ENCODE results near the gene KCNK6. TPM values are rescaled to one million over a fixed set of nuclear protein-coding genes. Genes with fewer than 3 reads are reported as not detected.

KCNK6 gene
- total RNA-seq, 2 donors from 2014 or later: 13.7 to 19.4 TPM

GRCh38 chr19:38308006-38308766, 11.5 kb upstream of the KCNK6 start:
- ATAC-seq (replicated peaks): no peak
- no peak overlapping the region for H3K4me3 Mint-ChIP-seq
- H3K27ac Mint-ChIP-seq: no peak overlapping the region
- peaks cover 33% of the 10 kb centered on the region for H3K36me3 Mint-ChIP-seq (ENCODE audit: low read depth)
- peaks cover 15% of the 10 kb centered on the region for H3K4me1 Mint-ChIP-seq
- H3K9me3 Mint-ChIP-seq: no peaks in the 10 kb centered on the region
- H3K27me3 Mint-ChIP-seq: no peaks in the 10 kb centered on the region

DNA sequence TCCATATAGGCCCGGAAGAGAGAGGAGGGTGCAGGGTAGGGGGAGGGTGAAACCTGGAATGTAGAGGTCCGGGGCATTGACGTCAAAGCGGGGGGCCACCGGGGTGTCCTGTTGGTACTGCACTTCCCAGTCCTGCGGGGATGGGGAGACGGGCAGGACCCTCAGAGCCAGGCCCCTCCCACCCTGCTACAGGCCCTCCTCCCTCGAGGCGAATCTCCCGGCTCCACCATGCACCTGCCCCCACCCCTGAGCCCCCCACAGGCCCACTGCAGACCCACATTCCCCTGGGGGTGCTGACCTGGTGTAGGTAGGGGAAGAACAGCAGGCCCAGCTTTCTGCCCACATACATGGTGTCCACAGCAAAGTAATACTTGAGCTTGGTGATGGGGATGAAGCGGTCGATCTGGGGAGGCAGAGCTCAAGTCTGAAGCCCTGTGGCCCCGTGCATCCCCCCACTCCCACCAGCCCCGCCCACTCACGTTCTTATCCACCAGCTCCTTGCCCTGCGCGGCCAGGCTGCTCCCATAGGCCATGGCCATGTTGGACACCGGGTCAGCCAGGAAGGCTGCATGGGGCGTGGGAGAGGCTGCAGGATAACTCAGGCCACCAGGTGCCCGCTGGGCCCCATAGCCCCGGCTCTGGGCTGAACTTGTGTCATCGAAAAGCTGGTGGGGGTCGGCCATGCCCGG, 10.6 kb upstream of the KCNK6 start:
- Mint-ChIP-seq H3K4me1 (peaks cover 15% of the 10 kb centered on the region), H3K27me3 (no peaks in the 10 kb centered on the region), H3K9me3 (no peaks in the 10 kb centered on the region), H3K36me3 (ENCODE audit: low read depth) (peaks cover 33% of the 10 kb centered on the region), H3K27ac (no peak overlapping the region), H3K4me3 (no peak overlapping the region)
- ATAC-seq (replicated peaks): no peak

- Mint-ChIP-seq H3K4me3 (no peak overlapping the region), H3K9me3 (no peaks in the 10 kb centered on the region), H3K27ac (no peak overlapping the region), H3K27me3 (no peaks in the 10 kb centered on the region), H3K4me1 (peaks cover 15% of the 10 kb centered on the region), H3K36me3 (ENCODE audit: low read depth) (peaks cover 33% of the 10 kb centered on the region)
- no peak for ATAC-seq (replicated peaks)
Measured at GRCh38 chr19:38309615-38310278, 9.9 kb upstream of the KCNK6 start.

DNA sequence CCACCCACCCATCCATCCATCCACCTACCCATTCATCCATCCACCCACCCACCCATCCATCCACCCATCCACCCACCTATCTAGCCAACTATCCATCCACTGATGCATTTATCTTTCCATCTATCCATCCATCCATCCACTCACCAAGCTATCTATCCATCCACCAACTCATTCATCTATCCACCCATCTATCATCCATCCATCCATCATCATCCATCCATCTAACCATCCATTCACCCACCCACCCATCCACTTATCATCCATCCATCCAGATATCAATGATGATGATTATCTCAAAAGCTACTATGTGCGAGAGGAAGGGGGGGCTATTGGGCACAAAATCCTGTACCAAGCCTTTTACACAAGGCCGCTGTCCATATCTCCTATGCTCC, 9.4 kb upstream of the KCNK6 start:
- Mint-ChIP-seq H3K36me3 (ENCODE audit: low read depth) (peaks cover 33% of the 10 kb centered on the region), H3K27ac (no peak overlapping the region), H3K27me3 (no peaks in the 10 kb centered on the region), H3K4me3 (no peak overlapping the region), H3K4me1 (peaks cover 15% of the 10 kb centered on the region), H3K9me3 (no peaks in the 10 kb centered on the region)
- no peak for ATAC-seq (replicated peaks)

GRCh38 chr19:38310986-38311385, 8.7 kb upstream of the KCNK6 start:
- no peak for ATAC-seq (replicated peaks)
- Mint-ChIP-seq H3K36me3 (ENCODE audit: low read depth) (peaks cover 33% of the 10 kb centered on the region), H3K4me1 (peaks cover 15% of the 10 kb centered on the region), H3K4me3 (no peak overlapping the region), H3K27ac (no peak overlapping the region), H3K9me3 (no peaks in the 10 kb centered on the region), H3K27me3 (no peaks in the 10 kb centered on the region)

DNA sequence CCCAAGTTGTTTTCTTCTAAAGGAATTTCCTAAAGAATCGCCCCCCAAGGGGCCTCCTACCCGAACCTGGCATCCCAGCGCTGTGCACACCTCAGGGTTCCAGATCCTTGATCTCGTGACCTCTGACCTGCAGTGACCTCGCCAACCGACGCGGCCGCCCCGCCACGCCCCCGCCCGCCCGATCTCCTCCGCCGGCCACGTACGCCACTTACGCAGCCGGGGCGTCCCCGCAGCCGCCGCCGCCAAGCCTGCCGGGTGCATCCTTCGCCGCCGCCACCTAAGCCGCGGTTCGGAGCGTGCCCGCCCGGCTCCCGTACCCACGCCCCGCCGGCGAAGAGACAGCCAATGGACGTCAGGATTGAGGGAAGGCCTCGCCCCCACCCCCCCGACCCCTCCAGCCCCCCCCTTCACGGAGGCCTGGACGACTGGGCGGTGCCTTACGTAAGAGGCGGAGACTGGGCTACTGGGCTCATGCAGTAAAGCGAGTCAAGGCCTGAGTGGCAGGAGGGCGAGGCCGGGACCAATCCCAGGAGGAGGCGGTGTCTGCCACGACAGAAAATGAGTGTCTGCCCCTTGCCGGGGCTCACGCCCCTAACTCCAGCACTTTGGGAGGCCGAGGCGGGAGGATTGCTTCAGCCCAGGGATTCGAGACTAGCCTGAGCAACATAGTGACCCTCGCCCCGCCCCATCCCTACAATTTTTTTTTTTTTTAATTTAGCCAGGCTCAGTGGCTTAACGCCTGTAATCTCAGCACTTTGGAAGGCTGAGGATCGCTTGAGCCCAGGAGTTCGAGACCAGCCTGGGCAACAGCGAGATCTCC, 3.8 kb upstream of the KCNK6 start, which contains the start of gene YIF1B:
TSS of gene YIF1B (minus strand) at position 291 of the 820 bp plus-strand sequence. CDS start at position 261, 30 bp downstream.
- no peaks in the 10 kb centered on the region for H3K27me3 Mint-ChIP-seq
- H3K27ac Mint-ChIP-seq: peak within 1 kb of the TSS; percentile 86
- peak; percentile 94 for ATAC-seq (replicated peaks)
- H3K9me3 Mint-ChIP-seq: no peaks in the 10 kb centered on the region
- H3K4me3 Mint-ChIP-seq: peak within 1 kb of the TSS; percentile 89
- H3K4me1 Mint-ChIP-seq: peaks cover 12% of the 10 kb centered on the region
- H3K36me3 Mint-ChIP-seq (ENCODE audit: low read depth): peaks cover 3% of the 10 kb centered on the region

GRCh38 chr19:38316477-38317067, 3.1 kb upstream of the KCNK6 start:
- peak overlapping the region; percentile 86 for H3K27ac Mint-ChIP-seq
- H3K4me1 Mint-ChIP-seq: peaks cover 19% of the 10 kb centered on the region
- peak overlapping the region; percentile 89 for H3K4me3 Mint-ChIP-seq
- H3K9me3 Mint-ChIP-seq: no peaks in the 10 kb centered on the region
- H3K36me3 Mint-ChIP-seq (ENCODE audit: low read depth): peaks cover 7% of the 10 kb centered on the region
- no peaks in the 10 kb centered on the region for H3K27me3 Mint-ChIP-seq
- no peak for ATAC-seq (replicated peaks)

DNA sequence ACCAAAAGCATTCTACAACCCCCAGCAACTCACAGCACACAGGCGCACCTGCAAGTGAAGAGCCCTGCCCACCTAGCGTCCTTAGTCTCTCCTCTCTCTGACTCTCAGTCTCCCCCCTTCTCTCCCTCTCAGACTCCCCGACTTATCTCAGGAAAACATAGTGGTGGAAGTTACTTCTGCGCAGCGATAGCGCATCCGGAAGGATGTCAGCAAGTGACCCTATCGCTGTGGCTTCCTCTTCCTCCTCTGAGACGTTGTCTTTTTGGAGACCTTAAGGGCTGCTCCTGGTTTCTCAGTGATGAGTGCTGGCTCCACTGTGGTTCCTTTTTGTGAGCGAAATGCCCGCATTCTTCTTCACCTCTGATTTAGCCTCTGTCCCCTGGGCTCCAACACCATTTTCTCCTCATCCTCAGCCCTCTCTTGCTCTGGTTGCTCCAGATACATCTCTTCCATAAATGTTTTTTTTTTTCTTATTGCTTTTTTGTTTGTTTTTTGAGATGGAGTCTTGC, 2.5 kb upstream of the KCNK6 start:
- Mint-ChIP-seq H3K27ac (peak overlapping the region; percentile 86), H3K9me3 (no peaks in the 10 kb centered on the region), H3K4me1 (peaks cover 24% of the 10 kb centered on the region), H3K4me3 (peak overlapping the region; percentile 89), H3K36me3 (ENCODE audit: low read depth) (peaks cover 12% of the 10 kb centered on the region), H3K27me3 (no peaks in the 10 kb centered on the region)
- ATAC-seq (replicated peaks): no peak

DNA sequence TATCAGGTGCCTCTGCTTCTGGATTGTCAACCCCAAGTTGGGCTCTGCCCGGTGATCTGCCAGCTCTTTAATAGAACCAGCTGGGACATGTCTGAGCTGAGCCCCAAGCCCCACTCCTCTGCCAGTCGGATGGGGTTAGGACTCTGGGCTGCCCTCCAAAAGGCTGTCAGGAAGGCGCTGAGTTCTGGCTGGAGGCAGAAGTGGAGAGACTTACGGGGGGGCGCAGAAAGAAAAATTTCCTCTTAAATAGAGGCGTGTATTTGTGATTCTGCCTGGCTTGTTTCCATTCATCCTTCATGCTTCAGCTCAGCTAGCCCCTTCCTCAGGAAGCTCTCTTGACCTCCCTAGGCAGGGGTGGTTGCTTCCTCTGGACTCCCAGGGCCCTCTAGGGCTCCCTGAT, 985 bp upstream of the KCNK6 start:
- Mint-ChIP-seq H3K27ac (no peak overlapping the region), H3K4me1 (peaks cover 22% of the 10 kb centered on the region), H3K4me3 (peak overlapping the region; percentile 85)

DNA sequence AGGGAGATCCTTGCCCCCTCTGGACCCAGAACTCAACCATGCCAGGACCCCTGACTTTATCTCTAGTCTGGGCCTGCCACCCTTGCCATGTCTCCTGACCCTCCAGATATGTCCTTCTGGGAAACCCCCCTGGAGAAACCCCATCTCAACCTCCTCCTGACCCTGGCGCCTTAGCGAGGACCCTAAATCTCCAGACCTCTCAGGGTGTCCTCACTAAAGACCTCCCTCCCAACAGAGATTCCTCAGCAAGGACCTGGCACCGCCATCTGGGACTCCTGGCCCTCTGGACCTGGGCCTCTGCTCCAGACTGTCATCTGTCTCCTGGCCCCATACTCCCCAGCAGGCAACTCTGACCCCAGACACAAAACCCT, 1.3 kb downstream of the KCNK6 start:
- ATAC-seq (replicated peaks): no peak
- Mint-ChIP-seq H3K36me3 (ENCODE audit: low read depth) (peaks cover 46% of the 10 kb centered on the region), H3K9me3 (no peaks in the 10 kb centered on the region), H3K4me3 (peak overlapping the region; percentile 85), H3K4me1 (peaks cover 22% of the 10 kb centered on the region), H3K27me3 (no peaks in the 10 kb centered on the region), H3K27ac (peak overlapping the region; percentile 15)

More for the DNA sequence above, 985 bp upstream of the KCNK6 start:
- Mint-ChIP-seq H3K9me3 (no peaks in the 10 kb centered on the region), H3K27me3 (no peaks in the 10 kb centered on the region), H3K36me3 (ENCODE audit: low read depth) (peaks cover 26% of the 10 kb centered on the region)
- ATAC-seq (replicated peaks): no peak

- Mint-ChIP-seq H3K27me3 (no peaks in the 10 kb centered on the region), H3K9me3 (no peaks in the 10 kb centered on the region), H3K36me3 (ENCODE audit: low read depth) (peaks cover 54% of the 10 kb centered on the region), H3K4me1 (peaks cover 22% of the 10 kb centered on the region), H3K4me3 (peak overlapping the region; percentile 85), H3K27ac (peak overlapping the region; percentile 15)
- ATAC-seq (replicated peaks): no peak
Measured at GRCh38 chr19:38321646-38322196, 2.1 kb downstream of the KCNK6 start.

GRCh38 chr19:38323291-38323690, 3.6 kb downstream of the KCNK6 start:
- no peak overlapping the region for H3K4me3 Mint-ChIP-seq
- no peaks in the 10 kb centered on the region for H3K27me3 Mint-ChIP-seq
- H3K4me1 Mint-ChIP-seq: peaks cover 15% of the 10 kb centered on the region
- H3K36me3 Mint-ChIP-seq (ENCODE audit: low read depth): peaks cover 67% of the 10 kb centered on the region
- no peaks in the 10 kb centered on the region for H3K9me3 Mint-ChIP-seq
- no peak overlapping the region for H3K27ac Mint-ChIP-seq
- no peak for ATAC-seq (replicated peaks)

GRCh38 chr19:38324431-38324830, 4.8 kb downstream of the KCNK6 start:
- Mint-ChIP-seq H3K9me3 (no peaks in the 10 kb centered on the region), H3K4me3 (no peak overlapping the region), H3K27me3 (no peaks in the 10 kb centered on the region), H3K36me3 (ENCODE audit: low read depth) (peaks cover 78% of the 10 kb centered on the region), H3K27ac (no peak overlapping the region), H3K4me1 (peaks cover 15% of the 10 kb centered on the region)
- ATAC-seq (replicated peaks): no peak

Measured in activated T-helper 17 cell treated with anti-CD3 and anti-CD28 coated beads, Interleukin-2, amount 50 U/mL, for 72 hours (primary cell).